ENCODE results near the gene FLT1. TPM values are rescaled to one million over a fixed set of nuclear protein-coding genes. Genes with fewer than 3 reads are reported as not detected.

FLT1 gene
- polyA plus RNA-seq, 4 donors = 14.0 to 50.0 (median 41.0) TPM

DNA sequence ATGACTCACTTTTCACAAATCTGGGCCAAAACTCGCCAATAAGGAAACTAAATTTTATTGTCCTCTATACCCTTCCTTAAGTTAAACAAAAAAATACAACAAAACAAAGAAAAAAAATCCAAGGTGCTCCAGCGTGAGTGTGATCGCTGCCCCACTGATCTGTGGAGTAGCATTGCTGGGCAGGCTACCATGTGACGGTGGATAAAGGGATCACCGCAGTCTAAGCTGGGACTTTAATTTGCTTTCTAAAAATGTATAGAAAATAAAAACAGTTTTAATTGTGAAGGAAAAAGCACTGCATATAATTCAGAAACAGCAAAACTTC, 92.9 kb downstream of the FLT1 start:
- DNase-seq (ENCODE audit: low read depth in 4 of 4, low spot score in 3 of 4) = no peak

DNA sequence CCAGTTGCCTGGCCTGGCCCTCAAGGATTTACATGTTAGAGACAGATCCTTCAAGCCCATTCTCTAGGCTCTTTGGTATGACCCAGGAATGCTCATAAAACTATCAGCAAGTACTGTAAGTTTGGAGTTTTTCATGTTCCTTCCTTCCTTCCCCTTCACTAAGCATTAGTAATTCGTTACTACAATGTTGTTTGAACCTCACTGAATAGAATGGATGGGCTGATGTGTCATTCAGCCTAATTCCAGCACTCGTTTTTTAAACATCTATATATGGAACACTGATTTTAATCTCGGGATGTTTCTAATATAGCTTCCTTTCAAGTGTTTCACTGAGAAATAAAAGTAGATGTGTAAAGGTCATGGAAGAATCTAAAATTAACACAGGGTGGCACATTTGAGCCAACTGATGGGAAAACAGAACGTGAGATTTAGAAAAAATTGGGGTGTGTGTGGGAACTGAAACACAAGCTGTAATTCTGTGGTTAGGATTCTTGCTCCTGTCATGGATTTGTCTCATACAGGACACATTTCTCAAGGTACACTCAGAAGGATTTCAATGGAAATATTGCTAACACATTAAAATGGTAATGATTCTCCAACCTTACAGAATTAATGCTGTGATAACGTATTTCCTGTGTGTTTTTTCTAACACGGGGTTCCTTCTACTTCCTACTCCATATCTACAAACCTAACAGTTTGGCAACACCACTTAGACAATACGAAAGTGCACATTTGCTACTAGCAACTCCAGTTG, 93.4 kb downstream of the FLT1 start:
- no peak for DNase-seq (ENCODE audit: low read depth in 4 of 4, low spot score in 3 of 4)

DNA sequence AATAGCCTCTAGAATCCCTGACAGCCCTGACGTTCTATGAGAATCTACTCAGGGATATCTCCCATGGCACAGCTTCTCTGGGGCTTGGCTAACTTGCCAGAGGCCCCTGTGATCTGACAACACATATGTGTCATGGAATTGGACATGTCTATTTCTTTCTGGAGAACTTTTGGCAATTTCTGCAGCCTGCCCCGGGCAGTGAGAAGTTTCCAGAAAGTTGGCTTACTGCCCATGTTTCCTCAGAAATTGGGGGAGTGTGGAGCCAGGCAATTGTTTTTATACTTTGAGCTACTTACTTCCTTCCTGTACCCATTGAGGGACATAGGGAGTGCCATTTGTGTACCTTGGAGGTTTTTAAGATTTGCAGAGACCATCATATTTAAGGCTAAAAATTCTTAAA, 98.9 kb downstream of the FLT1 start:
- no peak for DNase-seq (ENCODE audit: low read depth in 4 of 4, low spot score in 3 of 4)

DNA sequence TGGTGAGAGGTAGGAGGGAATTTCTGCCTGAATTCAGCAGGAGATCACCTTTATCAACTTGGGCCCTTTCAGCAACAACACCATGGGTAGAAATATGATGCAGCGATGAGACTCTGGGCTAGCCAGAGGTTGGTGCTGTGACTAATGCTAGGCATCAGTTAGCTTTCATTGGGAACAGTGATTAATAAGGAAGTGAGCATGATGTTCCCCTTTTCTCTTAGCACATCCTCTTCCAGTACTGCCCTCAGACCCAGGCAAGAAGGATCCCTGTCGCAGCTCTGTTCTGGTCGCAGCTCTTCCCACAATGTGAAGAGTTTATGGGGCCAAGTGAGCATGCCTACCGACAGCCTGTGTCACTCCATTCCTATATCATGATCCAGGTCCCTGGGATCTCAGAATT, 100.5 kb downstream of the FLT1 start:
- DNase-seq (ENCODE audit: low read depth in 4 of 4, low spot score in 3 of 4) = no peak

DNA sequence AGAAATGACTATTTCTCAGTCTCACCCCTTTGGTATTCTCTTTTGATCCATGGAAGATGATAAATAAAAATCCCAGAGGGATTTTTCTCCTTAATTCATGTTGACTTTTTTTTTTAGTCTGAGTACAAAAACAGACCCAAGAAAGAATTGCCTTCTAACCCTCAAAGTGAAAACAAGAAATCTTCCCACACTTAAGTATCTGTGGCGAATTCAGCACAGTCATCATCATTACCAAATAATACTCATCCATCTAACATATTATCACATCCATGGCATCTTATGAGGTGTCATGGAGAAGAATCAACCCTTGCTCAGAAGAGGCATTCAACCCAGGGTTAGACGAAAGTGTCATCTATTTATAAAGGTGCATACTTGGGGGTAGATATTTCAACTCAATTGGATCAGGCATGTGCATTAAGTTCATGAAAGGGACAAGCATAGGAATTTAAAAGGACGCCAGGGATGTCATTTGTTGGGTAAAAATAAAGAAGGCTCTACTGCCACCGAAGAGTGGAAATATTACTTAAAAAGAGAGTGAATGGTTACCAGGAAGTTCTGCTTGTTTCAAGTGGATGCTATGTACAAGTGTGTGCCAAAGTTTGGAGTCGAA, 101.9 kb downstream of the FLT1 start:
- no peak for DNase-seq (ENCODE audit: low read depth in 4 of 4, low spot score in 3 of 4)

DNA sequence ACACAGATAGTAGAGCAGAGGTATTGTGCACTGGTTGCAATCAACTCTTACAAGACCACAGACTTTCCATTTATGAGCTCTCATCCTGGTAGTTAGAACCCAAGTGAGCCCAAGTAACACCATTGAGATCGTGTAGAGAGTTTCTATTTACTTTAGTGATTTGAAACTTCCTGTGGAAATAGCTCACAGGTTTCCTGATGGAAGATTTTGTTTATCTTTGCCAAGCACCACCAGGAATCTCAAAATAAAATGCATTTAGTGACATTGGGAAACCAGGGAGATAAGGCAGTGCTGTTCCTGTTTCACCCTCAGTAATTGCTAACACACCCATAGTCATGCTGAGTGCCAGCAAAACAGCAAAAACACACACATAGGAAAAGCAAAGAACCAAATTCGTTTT, 102.5 kb downstream of the FLT1 start:
- no peak for DNase-seq (ENCODE audit: low read depth in 4 of 4, low spot score in 3 of 4)

DNA sequence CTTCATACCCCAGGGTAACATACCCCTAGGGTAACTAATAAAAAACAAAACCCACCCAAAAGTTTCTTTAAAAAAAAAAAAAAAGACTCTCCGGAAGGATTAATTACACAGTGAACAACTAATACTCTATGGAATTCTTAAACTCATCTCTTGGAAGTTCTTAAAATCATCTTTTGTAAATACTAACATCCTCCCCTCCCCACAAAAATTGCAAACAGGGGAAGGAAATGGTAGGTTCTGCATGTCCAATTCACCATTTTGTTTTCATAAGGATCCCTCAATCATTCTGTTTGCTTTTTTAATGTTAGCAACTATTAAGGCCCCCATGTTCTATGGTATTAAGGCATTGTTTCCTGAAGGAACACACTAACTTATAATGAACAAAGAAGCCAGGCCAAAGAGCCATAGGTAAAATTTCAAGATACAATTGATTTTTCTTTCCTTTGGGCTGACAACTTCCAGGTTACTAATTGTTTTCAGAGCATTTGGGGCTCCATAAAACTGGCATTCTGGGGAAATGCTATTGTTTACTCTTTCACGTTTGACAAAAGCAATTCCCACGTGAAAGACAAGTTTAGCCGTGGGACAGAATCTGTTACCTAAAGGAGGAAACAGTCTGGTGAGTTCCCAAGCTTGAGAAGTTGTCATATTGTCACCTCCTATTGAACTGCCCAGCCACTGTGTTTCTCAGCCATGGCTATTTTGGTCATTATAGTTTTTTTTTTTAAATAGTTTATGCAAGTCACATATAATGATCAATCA, 107.0 kb downstream of the FLT1 start:
- DNase-seq (ENCODE audit: low read depth in 4 of 4, low spot score in 3 of 4) = no peak

DNA sequence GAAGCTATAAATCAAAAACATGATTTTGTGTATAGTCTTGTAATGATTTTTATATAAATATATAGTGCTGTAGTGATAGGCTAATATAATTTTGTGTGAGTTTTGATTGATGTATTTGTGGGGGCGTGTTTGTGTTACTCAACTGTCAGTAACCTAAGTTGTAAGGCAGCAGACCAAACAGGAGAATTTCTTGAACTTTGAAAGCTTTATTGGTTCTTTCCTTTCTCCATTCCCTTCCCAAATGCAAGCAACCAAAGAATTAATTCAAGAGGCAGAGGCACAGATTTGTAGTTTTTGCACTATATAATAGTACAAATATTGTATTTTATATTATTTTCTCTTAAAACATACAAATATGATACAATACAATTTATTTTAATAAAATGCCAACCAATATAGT, 109.6 kb downstream of the FLT1 start:
- no peak for DNase-seq (ENCODE audit: low read depth in 4 of 4, low spot score in 3 of 4)

DNA sequence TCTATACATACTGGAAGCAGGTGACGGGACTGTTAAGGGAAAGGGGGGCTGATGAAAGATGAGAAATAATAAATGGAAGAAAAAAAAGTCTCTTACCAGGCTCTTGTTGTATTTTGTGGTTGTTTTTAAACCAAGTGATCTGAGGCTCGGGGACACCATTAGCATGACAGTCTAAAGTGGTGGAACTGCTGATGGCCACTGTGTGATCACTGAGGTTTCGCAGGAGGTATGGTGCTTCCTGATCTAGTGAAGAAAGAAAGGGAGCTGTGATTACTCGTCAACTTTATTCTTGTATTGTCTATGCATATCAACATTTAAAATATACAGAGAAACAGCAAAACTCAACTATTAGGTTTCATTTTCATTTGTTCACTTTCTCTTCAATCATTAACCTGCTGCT, 110.1 kb downstream of the FLT1 start:
- DNase-seq (ENCODE audit: low read depth in 4 of 4, low spot score in 3 of 4) = no peak

DNA sequence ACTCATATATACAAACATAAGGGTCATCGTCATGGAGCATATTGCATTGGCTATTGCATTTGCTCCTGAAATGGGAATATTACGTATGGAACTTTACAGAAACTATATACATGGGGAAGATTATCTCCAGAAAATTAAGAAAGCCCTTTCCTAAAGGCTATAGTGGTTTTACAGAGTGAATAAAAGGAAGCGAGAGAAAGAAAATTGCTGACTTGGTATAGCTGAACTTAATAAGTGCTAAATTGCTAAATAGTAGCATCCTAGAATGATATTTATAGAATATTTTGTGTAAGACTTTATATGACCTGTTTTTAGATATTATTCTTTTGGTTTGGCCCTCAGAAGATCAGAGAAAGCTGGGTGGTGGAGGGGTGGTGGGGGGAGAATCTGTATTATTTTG, 114.6 kb downstream of the FLT1 start:
- no peak for DNase-seq (ENCODE audit: low read depth in 4 of 4, low spot score in 3 of 4)

DNA sequence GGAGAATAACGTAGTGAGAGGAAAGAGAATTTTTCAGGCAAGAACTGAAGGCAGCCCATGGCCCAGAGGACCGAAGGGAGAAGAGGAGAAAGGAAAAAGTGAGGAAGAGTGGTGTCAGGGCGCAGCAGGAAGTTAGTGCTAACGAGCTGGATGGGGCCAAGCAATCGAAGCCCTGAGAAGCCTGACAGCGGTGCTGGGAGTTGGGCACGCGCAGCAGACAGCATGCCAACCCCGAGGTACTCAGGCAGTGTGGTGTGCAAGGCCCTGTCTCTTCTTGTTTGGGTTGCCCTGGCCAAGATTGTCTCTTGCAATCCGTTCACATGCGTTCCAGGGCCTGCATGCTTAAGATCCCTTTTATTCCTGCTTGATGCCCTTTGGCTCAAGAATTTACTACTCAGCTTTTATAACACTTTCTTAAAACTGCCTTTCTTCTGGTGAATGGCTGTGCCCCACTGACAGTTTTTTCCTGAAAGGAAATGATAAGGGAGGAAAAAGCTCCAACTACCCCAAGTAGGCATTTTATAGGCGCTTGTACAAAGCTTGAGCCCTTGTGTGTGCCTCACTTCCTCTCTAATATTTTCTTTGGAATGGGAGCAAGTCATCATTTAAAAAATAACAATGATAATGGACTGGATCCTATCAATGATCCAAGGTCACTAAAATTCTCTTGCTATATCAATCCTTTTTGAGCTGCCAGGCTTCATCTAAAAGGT, 115.4 kb downstream of the FLT1 start:
- DNase-seq (ENCODE audit: low read depth in 4 of 4, low spot score in 3 of 4) = no peak

DNA sequence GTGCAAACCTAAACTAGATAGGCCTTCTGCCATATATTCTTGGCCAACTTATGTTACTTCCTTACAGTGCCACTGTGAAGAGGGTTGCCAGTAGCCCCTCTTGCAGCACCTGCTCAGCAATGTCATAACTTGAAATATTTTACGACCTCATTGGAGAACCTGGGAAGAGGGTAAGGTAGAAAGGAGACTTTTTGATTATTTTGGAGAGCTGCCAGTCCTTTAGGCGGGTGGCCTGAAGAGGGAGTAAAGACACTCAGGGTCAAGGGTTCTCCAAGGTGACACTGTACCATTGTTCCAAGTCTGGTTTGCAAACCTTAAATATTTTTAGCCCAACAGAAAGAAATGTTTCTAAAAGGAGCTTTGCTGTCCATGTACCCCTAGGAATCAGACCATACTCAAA, 118.3 kb downstream of the FLT1 start:
- no peak for DNase-seq (ENCODE audit: low read depth in 4 of 4, low spot score in 3 of 4)

DNA sequence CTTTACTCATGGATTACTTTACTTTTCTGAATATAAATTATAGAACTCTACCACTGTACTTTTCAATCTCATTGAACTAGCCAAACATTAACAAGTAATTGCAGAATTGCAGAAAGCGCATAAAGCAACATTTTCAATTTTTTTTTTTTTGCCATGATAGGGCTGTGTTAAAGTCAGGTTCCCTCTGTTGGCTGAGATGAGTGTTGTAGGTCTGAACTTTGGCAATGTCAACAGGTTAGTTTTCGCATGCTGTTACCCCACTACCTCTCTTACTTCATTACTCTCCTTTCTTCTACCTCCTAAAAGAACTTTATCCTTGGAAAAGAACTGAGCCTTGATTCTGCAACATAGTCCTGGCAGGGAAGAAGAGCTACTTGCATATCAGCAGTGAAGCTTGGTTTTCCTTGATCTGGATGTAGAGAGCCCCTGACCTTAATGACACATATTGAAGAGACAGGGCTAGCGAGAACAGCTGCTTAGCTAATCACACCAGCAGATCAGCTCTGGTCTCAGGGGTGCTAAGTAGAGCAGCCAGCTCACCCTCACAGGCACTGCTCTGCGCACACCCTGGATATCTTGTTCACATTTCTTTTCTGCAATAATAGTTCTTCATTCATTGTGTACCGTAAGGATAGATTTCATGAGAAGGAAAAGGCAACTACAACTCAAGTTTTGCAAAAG, 119.5 kb downstream of the FLT1 start:
- no peak for DNase-seq (ENCODE audit: low read depth in 4 of 4, low spot score in 3 of 4)

DNA sequence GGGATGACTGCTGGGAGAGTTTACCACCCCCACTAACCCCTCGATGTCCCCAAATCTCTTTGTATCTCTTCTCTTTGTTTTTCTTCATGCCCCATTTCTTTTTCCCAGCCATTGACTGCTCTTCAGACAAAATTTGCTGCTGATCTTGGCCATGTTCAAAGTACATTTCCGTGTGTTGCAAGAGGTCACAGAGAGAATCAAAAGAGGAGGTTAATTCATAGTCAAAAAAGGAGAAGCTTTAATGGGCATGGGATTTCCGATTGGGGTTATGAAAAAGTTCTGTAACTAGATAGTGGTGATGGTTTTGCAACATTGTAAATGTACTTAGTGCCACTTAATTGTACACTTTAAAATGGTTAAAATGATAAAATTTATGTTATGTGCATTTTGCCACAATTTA, 121.1 kb downstream of the FLT1 start:
- no peak for DNase-seq (ENCODE audit: low read depth in 4 of 4, low spot score in 3 of 4)

DNA sequence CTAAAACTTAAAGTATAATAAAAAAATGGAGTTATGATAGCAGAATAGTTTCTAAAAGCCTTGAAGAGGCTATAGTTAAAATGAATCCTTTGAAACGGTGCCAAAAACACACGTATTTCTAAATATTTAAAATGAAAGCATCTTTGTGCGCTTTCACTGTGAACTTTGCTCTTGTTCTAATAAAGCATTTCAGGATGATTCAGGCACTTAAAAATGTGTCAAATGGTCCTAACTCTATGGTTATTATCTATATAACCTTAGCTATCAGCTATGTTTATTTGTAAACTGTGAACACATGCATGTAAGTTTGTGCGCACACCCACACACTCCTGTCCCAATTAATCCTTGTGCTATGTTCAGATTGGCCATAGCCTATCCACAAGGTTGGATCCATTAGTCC, 124.5 kb downstream of the FLT1 start:
- DNase-seq (ENCODE audit: low read depth in 4 of 4, low spot score in 3 of 4) = no peak

DNA sequence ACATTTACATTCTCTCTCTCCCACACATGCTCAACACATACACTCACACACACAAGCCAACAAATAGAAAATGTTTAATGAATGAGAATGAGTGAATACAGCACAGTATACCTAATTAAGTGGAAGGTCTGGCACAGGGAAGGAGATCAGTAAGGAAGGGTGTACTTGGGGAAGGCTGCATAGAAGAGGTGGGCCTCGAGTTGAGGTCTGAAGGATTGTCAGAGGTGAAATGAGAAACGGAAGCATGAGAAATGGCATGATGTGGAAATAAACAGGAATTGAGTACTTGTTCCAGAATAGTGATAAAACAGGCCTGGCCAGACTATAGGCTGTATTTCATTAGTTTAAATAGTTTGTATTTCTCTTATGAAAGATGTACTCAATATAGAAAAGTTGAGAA, 136.2 kb downstream of the FLT1 start:
- no peak for DNase-seq (ENCODE audit: low read depth in 4 of 4, low spot score in 3 of 4)

DNA sequence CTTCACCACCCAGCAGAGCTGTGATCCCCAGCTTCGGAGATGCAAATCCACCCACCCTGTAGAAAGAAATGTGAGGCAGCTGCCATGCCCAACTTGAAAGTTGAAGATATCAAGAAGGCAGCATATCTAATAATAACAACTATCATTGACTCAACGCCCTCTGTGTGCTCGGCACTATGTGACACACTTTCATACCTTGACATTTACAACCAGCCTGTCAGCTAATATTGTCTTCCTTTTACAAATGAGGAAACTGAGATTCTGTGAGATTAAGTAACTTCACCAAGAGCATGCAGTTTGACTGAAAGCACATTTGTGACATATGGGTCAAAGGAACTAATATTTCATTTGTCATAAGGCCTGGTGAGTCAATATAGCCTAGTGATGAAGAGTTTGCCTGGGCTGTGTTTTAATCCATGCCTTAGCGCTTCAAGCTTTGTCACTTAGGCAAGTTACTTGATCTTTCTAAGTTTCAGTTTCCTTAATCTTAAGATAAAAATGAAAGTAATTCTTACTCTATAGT, 137.0 kb downstream of the FLT1 start:
- DNase-seq (ENCODE audit: low read depth in 4 of 4, low spot score in 3 of 4) = no peak

DNA sequence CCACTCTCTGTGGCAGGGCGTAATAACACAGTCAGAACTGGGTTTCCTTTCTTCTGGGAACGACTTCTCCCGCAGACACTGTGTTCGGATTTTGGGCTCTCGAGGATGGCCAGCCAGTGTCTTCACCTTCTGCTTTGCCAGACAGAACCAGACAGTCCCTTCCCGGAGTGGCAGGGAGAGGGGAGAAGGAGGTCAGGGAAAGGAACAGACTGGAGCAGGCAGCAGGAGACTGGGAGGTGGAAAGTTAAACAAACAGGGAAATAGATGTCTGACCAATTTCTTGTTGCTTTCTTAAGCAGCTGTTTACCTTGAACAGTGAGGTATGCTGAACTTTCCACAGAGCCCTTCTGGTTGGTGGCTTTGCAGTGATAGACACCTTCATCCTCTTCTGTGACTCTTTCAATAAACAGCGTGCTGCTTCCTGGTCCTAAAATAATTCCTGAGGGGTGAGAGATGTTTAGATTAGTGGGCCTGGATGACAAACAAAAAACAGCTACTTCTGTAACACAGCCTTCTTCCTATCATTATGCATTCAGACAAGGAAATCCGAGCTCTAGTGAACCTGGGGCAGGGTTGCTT, 137.6 kb downstream of the FLT1 start:
- DNase-seq (ENCODE audit: low read depth in 4 of 4, low spot score in 3 of 4) = no peak

DNA sequence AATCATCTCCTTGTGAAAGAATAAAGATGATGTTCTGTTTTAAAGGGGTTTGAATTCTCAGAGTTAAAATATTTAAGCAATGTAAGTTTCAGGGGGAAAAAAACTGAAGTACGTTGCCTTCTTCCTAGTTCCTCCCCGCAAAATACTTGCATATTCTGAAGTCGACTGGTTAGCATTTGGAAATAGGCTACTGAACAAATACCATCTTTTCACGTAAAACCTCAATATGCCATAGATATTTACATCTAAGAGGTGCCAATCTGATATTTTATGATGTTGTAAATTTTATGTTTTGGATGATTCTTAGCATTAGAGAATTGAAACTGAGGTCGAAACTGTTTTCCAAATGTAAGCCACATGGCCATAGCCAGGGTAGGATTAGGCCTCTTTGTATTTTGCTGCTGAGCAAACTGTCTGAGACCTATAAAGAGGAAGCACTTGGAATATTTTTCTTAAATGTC, 138.3 kb downstream of the FLT1 start:
- no peak for DNase-seq (ENCODE audit: low read depth in 4 of 4, low spot score in 3 of 4)

DNA sequence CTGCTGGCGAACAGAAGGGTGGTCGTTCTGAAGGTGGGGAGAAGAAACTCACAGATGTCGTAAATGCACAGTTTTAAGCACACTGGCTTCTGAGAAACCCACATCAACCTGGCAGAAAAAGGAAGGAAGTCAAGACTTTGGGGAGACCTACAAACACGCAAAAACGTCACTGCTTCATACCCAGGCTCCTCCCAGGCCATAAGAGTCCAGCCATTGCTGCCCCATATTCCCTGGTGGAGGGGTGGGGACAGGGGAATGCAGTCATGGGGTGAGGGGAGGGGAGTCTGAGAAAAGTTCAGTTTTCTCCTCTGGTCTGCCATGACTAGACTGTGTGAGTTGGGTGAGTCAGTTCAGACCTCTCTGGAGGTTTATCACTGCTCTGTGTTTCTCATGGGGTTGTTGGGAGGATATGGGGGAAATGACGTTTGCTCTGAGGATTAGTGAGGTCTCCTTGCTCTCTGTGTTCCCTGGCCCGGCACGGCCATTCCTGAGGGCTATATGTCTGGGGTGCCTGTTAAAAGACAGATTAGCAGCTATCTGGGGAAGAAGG, 139.0 kb downstream of the FLT1 start:
- DNase-seq (ENCODE audit: low read depth in 4 of 4, low spot score in 3 of 4) = no peak
